Stimulated activated memory B cell treated with anti-CD40 and anti-IgM and Interleukin-4, amounts not matched to agents 10 μg/mL and 1 μg/mL and 100 μg/mL, for 72 hours (primary cell): Measurements from ENCODE around the gene RAC3.

Experiments used
- ATAC-seq: fragments of 150-1000 bp; cut with Tn5 transposase; 2 replicates; pipeline ENCODE4 v1.10.0; 2021
- H3K27ac Mint-ChIP-seq: one replicate; pipeline ENCODE4 v1.8.0; 2022; ENCODE audit warnings: mild to moderate bottlenecking, mixed read lengths
- H3K27me3 Mint-ChIP-seq: one replicate; pipeline ENCODE4 v1.8.0; 2022; ENCODE audit warnings: mixed read lengths
- H3K36me3 Mint-ChIP-seq: one replicate; pipeline ENCODE4 v1.8.0; 2022; ENCODE audit warnings: mixed read lengths
- H3K4me1 Mint-ChIP-seq: one replicate; pipeline ENCODE4 v1.8.0; 2022; ENCODE audit warnings: mixed read lengths
- H3K4me3 Mint-ChIP-seq: one replicate; pipeline ENCODE4 v1.8.0; 2022; ENCODE audit warnings: mild to moderate bottlenecking, moderate library complexity, mixed read lengths
- H3K9me3 Mint-ChIP-seq: one replicate; pipeline ENCODE4 v1.8.0; 2022; ENCODE audit warnings: mixed read lengths

RAC3 gene

GRCh38 chr17:82015311-82015971 lies 16.0 kb upstream of the RAC3 start:
- peaks cover 6% of the 10 kb centered on the region for H3K4me1 Mint-ChIP-seq
- H3K4me3 Mint-ChIP-seq, result no peak overlapping the region
- no peaks in the 10 kb centered on the region for H3K9me3 Mint-ChIP-seq
- H3K27me3 Mint-ChIP-seq, result no peaks in the 10 kb centered on the region
- ATAC-seq, result no peak
- no peak overlapping the region for H3K27ac Mint-ChIP-seq
- peaks cover 5% of the 10 kb centered on the region for H3K36me3 Mint-ChIP-seq

GRCh38 chr17:82016061-82016874 lies 15.2 kb upstream of the RAC3 start:
- peaks cover 14% of the 10 kb centered on the region for H3K4me1 Mint-ChIP-seq
- H3K36me3 Mint-ChIP-seq, result peaks cover 5% of the 10 kb centered on the region
- H3K27me3 Mint-ChIP-seq, result no peaks in the 10 kb centered on the region
- no peak overlapping the region for H3K4me3 Mint-ChIP-seq
- no peaks in the 10 kb centered on the region for H3K9me3 Mint-ChIP-seq
- no peak overlapping the region for H3K27ac Mint-ChIP-seq
- no peak for ATAC-seq

GRCh38 chr17:82016875-82017459 lies 14.5 kb upstream of the RAC3 start:
- peaks cover 21% of the 10 kb centered on the region for H3K4me1 Mint-ChIP-seq
- peaks cover 5% of the 10 kb centered on the region for H3K36me3 Mint-ChIP-seq
- no peak overlapping the region for H3K4me3 Mint-ChIP-seq
- H3K27ac Mint-ChIP-seq, result no peak overlapping the region
- no peak for ATAC-seq
- no peaks in the 10 kb centered on the region for H3K9me3 Mint-ChIP-seq
- H3K27me3 Mint-ChIP-seq, result no peaks in the 10 kb centered on the region

- H3K36me3 Mint-ChIP-seq, result peaks cover 5% of the 10 kb centered on the region
Observed at GRCh38 chr17:82017612-82018151, 13.8 kb upstream of the RAC3 start.

GRCh38 chr17:82018152-82018988 lies 13.1 kb upstream of the RAC3 start:
- no peak for ATAC-seq
- Mint-ChIP-seq H3K36me3 (peaks cover 5% of the 10 kb centered on the region), H3K9me3 (no peaks in the 10 kb centered on the region), H3K4me3 (no peak overlapping the region), H3K27ac (no peak overlapping the region), H3K27me3 (no peaks in the 10 kb centered on the region), H3K4me1 (peaks cover 26% of the 10 kb centered on the region)

More at GRCh38 chr17:82017612-82018151, 13.8 kb upstream of the RAC3 start:
- Mint-ChIP-seq H3K27me3 (no peaks in the 10 kb centered on the region), H3K4me3 (no peak overlapping the region), H3K4me1 (peaks cover 26% of the 10 kb centered on the region), H3K27ac (no peak overlapping the region), H3K9me3 (no peaks in the 10 kb centered on the region)
- ATAC-seq, result no peak

GRCh38 chr17:82018989-82019689 lies 12.3 kb upstream of the RAC3 start:
- Mint-ChIP-seq H3K4me3 (no peak overlapping the region), H3K9me3 (no peaks in the 10 kb centered on the region), H3K36me3 (peaks cover 5% of the 10 kb centered on the region), H3K4me1 (peaks cover 33% of the 10 kb centered on the region), H3K27ac (no peak overlapping the region), H3K27me3 (no peaks in the 10 kb centered on the region)
- no peak for ATAC-seq

- Mint-ChIP-seq H3K4me3 (peak overlapping the region; percentile 26), H3K27ac (no peak overlapping the region)
- ATAC-seq, result no peak
Observed at GRCh38 chr17:82019690-82020571, 11.5 kb upstream of the RAC3 start.

GRCh38 chr17:82020572-82021106 lies 10.8 kb upstream of the RAC3 start:
- ATAC-seq, result no peak
- Mint-ChIP-seq H3K4me1 (peaks cover 35% of the 10 kb centered on the region), H3K27ac (no peak overlapping the region), H3K36me3 (peaks cover 5% of the 10 kb centered on the region), H3K27me3 (peaks cover 2% of the 10 kb centered on the region), H3K4me3 (no peak overlapping the region), H3K9me3 (no peaks in the 10 kb centered on the region)

More at GRCh38 chr17:82019690-82020571, 11.5 kb upstream of the RAC3 start:
- Mint-ChIP-seq H3K27me3 (no peaks in the 10 kb centered on the region), H3K4me1 (peaks cover 35% of the 10 kb centered on the region), H3K9me3 (no peaks in the 10 kb centered on the region), H3K36me3 (peaks cover 5% of the 10 kb centered on the region)

- H3K27me3 Mint-ChIP-seq, result peaks cover 8% of the 10 kb centered on the region
- peaks cover 5% of the 10 kb centered on the region for H3K36me3 Mint-ChIP-seq
- H3K4me3 Mint-ChIP-seq, result peak overlapping the region; percentile 86
- peaks cover 35% of the 10 kb centered on the region for H3K4me1 Mint-ChIP-seq
- no peaks in the 10 kb centered on the region for H3K9me3 Mint-ChIP-seq
- ATAC-seq, result no peak
- H3K27ac Mint-ChIP-seq, result peak overlapping the region; percentile 64
Observed at GRCh38 chr17:82021107-82021899, 10.2 kb upstream of the RAC3 start.

GRCh38 chr17:82021900-82022309 lies 9.6 kb upstream of the RAC3 start:
- H3K9me3 Mint-ChIP-seq, result no peaks in the 10 kb centered on the region

GRCh38 chr17:82022310-82022980 lies 9.0 kb upstream of the RAC3 start, which contains the start of gene CENPX:
Gene CENPX, minus strand, starts transcription at chr17:82022878. Its CDS starts 17 bp downstream, at chr17:82022861.
- peaks cover 18% of the 10 kb centered on the region for H3K27me3 Mint-ChIP-seq
- peak within 1 kb of the TSS; percentile 86 for H3K4me3 Mint-ChIP-seq
- no peak for ATAC-seq

More at GRCh38 chr17:82021900-82022309, 9.6 kb upstream of the RAC3 start:
- H3K27ac Mint-ChIP-seq, result peak overlapping the region; percentile 64
- peaks cover 35% of the 10 kb centered on the region for H3K4me1 Mint-ChIP-seq
- no peak for ATAC-seq
- H3K27me3 Mint-ChIP-seq, result peaks cover 12% of the 10 kb centered on the region
- peaks cover 7% of the 10 kb centered on the region for H3K36me3 Mint-ChIP-seq
- H3K4me3 Mint-ChIP-seq, result peak overlapping the region; percentile 86

GRCh38 chr17:82022981-82023446 lies 8.5 kb upstream of the RAC3 start, which contains the start of gene LRRC45:
Gene LRRC45, plus strand, starts transcription at chr17:82023305. Its CDS starts 339 bp downstream, at chr17:82023644.
- Mint-ChIP-seq H3K4me3 (peak within 1 kb of the TSS; percentile 86), H3K36me3 (peaks cover 17% of the 10 kb centered on the region), H3K27ac (peak within 1 kb of the TSS; percentile 64), H3K9me3 (no peaks in the 10 kb centered on the region), H3K27me3 (peaks cover 24% of the 10 kb centered on the region), H3K4me1 (peaks cover 35% of the 10 kb centered on the region)
- ATAC-seq, result peak; percentile 98

More at GRCh38 chr17:82022310-82022980, 9.0 kb upstream of the RAC3 start, which contains the start of gene CENPX:
- Mint-ChIP-seq H3K27ac (peak within 1 kb of the TSS; percentile 64), H3K36me3 (peaks cover 13% of the 10 kb centered on the region), H3K4me1 (peaks cover 35% of the 10 kb centered on the region), H3K9me3 (no peaks in the 10 kb centered on the region)
